AG09319 (cell line): ENCODE measurements around the gene LEF1.
"Not testable (repeated sequence)": the region's sequence is repeated elsewhere in the genome, so short reads cannot be mapped to it uniquely, and the experiment has no call there.

Source experiments
- DNase-seq: peaks from one replicate; pipeline ENCODE4 v3.0.0-alpha.2; 2010; ENCODE audit warnings: low read depth; ENCODE audit errors: extremely low read depth
- TF ChIP-seq, protein P1 (sequence below): IDR thresholded peaks from 2 replicates; pipeline ENCODE4 v1.5.1; 2011; ENCODE audit warnings: low read depth, mild to moderate bottlenecking, inconsistent platforms, low read length, moderate library complexity

The LEF1 gene

DNA sequence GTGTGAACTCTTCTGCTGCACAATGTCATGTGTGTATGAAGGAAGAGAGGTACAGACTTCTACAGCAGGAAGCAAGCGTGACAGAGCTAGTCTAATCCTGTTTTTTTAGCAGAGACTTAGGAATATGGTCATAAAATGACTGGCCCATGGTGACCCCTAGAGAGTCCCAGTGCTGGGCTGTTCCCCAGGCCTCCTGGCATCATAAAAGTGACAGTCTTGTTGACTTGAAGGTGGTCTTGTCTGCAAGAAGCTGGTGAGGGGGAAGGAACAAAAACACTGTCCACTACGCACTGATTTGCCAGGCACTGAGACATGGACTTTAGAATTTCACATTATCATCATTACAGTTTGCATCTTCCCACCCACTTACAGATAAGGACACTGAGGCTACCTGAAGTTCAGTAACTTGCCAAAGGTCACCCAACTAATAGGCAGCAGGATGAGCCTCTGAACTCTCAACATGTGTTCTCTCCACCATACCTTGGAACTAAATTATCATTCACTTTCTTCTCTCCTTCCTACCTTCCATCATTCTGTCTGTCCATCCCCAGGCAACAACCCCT lies 116.1 kb downstream of the LEF1 start:
- TF ChIP-seq, protein P1, sequence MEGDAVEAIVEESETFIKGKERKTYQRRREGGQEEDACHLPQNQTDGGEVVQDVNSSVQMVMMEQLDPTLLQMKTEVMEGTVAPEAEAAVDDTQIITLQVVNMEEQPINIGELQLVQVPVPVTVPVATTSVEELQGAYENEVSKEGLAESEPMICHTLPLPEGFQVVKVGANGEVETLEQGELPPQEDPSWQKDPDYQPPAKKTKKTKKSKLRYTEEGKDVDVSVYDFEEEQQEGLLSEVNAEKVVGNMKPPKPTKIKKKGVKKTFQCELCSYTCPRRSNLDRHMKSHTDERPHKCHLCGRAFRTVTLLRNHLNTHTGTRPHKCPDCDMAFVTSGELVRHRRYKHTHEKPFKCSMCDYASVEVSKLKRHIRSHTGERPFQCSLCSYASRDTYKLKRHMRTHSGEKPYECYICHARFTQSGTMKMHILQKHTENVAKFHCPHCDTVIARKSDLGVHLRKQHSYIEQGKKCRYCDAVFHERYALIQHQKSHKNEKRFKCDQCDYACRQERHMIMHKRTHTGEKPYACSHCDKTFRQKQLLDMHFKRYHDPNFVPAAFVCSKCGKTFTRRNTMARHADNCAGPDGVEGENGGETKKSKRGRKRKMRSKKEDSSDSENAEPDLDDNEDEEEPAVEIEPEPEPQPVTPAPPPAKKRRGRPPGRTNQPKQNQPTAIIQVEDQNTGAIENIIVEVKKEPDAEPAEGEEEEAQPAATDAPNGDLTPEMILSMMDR, result no peak
- DNase-seq, result no peak

DNA sequence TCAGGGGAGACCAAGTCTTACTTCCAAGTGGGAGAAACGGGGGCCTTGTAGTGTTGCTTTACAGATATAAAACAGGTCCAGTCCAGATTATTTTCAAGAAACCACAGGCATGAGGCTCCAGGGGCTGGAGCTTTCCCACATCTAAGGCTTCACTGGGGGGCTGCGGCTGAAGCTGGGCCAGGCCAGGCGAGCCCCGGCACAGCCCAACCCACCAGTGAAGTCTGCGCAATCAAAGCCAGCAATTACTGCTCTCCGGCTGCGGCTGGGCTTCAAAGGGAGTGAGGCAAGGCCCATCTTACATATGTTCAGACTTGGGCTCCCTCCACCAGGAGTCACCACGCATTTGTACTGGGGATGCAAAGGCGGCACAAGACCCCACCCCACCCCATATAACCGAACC lies 117.4 kb downstream of the LEF1 start:
- DNase-seq, result no peak
- TF ChIP-seq, protein P1, result no peak

DNA sequence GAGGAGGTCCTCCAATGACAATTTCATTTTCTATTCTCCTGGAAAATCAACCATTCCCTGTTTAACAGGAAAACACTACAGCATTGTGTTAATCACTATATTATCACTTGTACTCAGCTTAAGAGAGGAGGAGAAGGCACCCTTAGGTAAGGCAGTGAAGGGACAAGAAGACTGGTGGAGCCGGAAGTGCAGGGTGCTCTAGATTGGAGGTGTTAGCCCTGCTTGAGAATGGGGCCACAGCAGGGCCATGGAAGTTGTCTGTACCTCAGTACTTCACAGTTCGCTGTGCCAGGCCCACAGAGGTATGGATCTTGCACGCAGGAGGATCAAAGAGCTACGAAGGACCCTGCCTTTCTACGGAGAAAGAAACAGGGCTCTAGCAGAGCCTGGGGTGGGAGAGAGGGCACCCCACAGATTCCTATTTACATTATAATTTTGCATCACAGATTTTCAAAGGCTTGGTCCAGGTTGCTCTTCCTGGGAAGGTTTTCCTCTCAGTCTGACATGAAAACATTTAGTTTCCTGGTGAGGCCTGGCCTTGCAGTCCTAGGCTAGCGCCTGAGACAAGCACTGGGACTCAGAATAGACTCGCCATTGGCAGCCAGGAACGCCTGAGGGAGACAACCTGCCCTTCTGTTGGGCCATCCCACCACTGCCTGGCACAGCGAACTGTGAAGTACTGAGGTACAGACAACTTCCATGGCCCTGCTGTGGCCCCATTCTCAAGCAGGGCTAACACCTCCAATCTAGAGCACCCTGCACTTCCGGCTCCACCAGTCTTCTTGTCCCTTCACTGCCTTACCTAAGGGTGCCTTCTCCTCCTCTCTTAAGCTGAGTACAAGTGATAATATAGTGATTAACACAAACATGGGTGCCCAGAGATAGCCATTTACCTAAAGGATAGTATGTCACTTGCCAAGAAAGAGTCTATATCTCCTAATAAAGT lies 118.3 kb downstream of the LEF1 start:
- not testable (repeated sequence) for DNase-seq

DNA sequence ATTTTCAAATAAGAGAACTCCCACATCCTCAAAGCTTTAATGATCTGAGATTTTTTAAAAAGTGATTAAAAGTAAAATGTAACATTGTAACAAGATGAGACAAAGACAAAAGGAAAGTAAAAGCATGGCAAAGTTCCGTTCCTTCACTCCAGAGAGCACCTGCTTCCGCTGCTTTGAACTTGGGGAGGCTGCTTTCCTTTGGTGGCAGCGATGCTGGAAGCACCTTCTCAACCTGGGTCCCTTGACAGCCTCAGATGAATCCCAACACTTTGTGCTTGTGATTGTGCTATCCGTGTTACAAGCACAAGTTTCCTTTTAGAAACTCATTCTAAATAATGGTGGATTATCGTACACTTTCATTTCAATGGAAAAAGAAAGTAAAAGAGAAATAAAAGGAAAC lies 119.3 kb downstream of the LEF1 start:
- DNase-seq, result no peak
- TF ChIP-seq, protein P1, result no peak

DNA sequence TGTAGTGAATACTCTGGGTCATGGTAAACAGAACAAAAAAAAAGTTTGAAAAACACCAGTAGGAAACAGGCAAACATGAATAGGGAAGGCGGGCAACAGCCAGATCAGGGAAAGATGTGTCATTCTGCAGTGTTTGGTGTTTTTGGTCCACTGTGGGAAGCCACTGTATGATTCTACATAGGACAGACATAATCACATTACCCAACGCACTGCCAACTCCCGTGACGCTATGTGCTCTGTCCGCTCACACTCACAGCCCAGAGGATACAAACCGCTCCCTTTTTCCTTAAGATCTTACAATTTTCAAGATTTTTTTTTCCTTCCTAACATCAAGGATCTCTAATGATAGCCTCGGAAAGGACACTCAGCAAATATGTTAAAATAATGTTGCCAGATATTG lies 119.7 kb downstream of the LEF1 start:
- TF ChIP-seq, protein P1, result no peak
- DNase-seq, result no peak

DNA sequence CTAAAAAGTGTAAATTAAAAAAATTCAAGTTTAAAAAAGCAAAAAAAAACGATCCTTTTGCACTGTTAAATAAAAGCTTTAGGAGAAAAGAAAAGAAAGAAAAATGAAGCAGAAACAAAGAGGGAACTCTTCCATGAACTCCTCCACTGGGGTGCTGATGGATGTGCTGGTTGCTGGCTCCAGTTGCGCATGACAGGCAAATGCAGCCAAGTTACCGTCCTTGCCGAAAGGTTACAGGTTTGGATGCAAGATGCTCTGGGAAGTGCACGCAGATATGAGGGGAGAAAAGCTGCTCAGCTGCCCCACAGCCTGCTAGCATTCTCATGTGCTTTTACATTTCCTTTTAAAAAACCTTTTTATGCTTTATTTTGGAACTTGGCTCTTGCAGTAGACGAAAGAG lies 120.6 kb downstream of the LEF1 start:
- TF ChIP-seq, protein P1, result no peak
- no peak for DNase-seq

DNA sequence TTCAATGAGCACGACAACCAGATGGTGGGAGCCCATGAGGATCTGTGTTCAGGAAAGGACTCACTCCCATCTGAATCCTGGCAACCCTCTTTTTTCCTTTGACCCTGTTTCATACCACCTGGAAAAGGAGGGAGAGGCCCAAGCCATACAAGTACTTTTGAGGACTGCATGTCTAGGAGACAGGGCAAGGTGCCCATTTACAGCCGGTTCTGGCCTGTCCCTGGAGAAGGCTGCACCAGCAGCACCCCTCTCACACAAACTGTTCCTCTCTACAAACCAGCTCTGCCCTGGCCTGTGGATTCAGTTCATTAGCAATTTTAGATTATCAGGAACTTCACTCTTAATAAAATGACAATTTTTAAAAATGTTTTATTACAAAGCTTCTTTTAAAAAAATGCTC lies 121.5 kb downstream of the LEF1 start:
- TF ChIP-seq, protein P1, result no peak

More for the DNA sequence above, 121.5 kb downstream of the LEF1 start:
- DNase-seq, result no peak
